ENCODE data around the gene COLEC11.

Gene COLEC11

GRCh38 chr2:3585261-3586109 lies 9.4 kb upstream of the COLEC11 start:
- DNase-seq (ENCODE audit: low read depth in 2 of 2), result no peak

- no peak for DNase-seq (ENCODE audit: low read depth in 2 of 2)
These were observed 8.7 kb upstream of the COLEC11 start for GRCh38 chr2:3586220-3586619.

- DNase-seq (ENCODE audit: low read depth in 2 of 2), result no peak
These were observed 7.9 kb upstream of the COLEC11 start for GRCh38 chr2:3587021-3587420.

- DNase-seq (ENCODE audit: low read depth in 2 of 2), result no peak
These were observed 7.5 kb upstream of the COLEC11 start for GRCh38 chr2:3587432-3587831.

- DNase-seq (ENCODE audit: low read depth in 2 of 2), result no peak
These were observed 6.8 kb upstream of the COLEC11 start for GRCh38 chr2:3588084-3588483.

- DNase-seq (ENCODE audit: low read depth in 2 of 2), result no peak
These were observed 5.8 kb upstream of the COLEC11 start for GRCh38 chr2:3589086-3589485.

- no peak for DNase-seq (ENCODE audit: low read depth in 2 of 2)
These were observed 492 bp downstream of the COLEC11 start for GRCh38 chr2:3595404-3595803.

GRCh38 chr2:3595985-3596384 lies 1.1 kb downstream of the COLEC11 start:
- no peak for DNase-seq (ENCODE audit: low read depth in 2 of 2)

GRCh38 chr2:3596901-3597417 lies 2.0 kb downstream of the COLEC11 start:
- DNase-seq (ENCODE audit: low read depth in 2 of 2), result no peak

- DNase-seq (ENCODE audit: low read depth in 2 of 2), result no peak
These were observed 2.7 kb downstream of the COLEC11 start for GRCh38 chr2:3597567-3597966.

GRCh38 chr2:3598197-3598910 lies 3.4 kb downstream of the COLEC11 start:
- DNase-seq (ENCODE audit: low read depth in 2 of 2), result no peak

GRCh38 chr2:3598912-3599854 lies 4.3 kb downstream of the COLEC11 start:
- no peak for DNase-seq (ENCODE audit: low read depth in 2 of 2)

- no peak for DNase-seq (ENCODE audit: low read depth in 2 of 2)
These were observed 5.4 kb downstream of the COLEC11 start for GRCh38 chr2:3600256-3600855.

- DNase-seq (ENCODE audit: low read depth in 2 of 2), result no peak
These were observed 6.8 kb downstream of the COLEC11 start for GRCh38 chr2:3601561-3602271.

- no peak for DNase-seq (ENCODE audit: low read depth in 2 of 2)
These were observed 7.8 kb downstream of the COLEC11 start for GRCh38 chr2:3602553-3603339.

GRCh38 chr2:3603536-3604206 lies 8.8 kb downstream of the COLEC11 start:
- no peak for DNase-seq (ENCODE audit: low read depth in 2 of 2)

- DNase-seq (ENCODE audit: low read depth in 2 of 2), result no peak
These were observed 9.4 kb downstream of the COLEC11 start for GRCh38 chr2:3604207-3604877.
